GM21390 (cell line): ENCODE data around the gene GSG1L2.

Experiments
- ATAC-seq: cut with Tn5 transposase; IDR thresholded peaks from one replicate; pipeline ENCODE4 v1.9.1; 2021; ENCODE audit not compliant: unreplicated experiment

The GSG1L2 gene

DNA sequence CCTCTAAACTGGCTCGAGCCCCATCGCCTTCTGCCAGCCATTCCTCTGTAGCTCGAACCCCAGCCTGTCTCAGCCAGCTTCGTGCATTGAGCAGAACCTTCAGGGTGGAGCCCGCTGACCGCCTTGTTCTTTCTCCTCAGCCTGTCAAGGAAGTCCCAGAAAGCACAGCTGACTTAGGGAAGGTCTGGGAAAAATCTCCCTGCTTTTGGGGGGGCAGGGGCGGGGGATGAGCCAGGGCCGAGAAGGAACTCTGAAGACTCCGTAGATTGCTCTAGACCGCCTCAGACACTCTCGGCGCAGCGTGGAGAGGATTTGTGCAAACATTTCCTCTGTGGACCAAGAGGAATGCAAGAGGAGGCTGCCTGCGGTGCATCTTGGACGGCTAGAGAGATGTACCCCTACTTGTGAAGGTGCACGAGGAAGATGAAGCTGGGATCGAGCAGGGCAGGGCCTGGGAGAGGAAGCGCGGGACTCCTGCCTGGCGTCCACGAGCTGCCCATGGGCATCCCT is 3.8 kb upstream of the GSG1L2 start, which contains the start of gene GLP2R:
Gene GLP2R (plus strand): TSS at position 284 of the 510 bp plus-strand sequence. CDS start 140 bp downstream, at position 424.
- ATAC-seq = no peak

DNA sequence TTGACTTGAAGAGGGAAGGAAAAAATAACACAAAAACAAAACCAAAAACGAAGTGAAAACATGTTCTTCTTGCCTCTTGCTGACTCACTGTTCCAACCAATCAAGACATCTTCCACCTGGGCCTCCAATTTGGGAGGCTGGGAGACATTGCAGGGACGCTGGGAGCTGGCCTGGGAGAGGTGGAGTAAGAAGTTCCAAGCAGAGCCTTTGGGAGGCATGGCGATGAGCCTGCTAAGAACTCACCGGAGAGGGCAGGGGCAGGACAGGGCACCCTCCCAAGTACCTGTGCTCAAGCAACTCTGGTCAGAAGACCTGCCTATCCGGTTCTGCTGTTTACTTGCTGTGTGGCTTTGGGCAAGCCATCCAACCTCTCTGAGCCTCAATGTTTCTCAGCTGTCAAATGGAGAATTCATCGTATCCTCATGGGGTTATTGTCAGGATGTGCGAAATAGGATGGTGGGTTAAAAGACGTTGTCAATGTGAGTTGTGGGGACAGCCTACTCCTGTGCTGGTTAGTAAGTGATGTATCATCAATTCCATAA is 3.0 kb upstream of the GSG1L2 start:
- no peak for ATAC-seq

DNA sequence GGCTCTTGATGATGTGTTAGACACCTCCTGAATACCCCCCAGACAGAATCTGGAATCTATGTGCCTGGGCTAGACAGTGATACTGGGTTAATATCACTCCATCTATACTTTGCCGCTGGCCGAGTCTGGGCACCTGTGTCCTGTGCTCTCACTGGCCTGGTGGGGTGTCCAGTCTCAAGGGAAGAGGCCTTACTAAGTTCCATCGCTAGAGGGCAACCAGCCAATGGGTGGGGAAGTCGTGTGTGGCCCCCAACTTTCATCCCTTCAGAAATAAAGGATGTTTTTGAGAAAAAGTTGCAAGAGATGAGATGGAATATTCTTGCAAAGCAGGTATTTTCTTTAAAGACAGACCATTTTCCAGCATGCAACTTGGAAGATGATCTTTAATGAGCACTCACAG is 2.2 kb upstream of the GSG1L2 start:
- ATAC-seq = no peak

- no peak for ATAC-seq
These were observed 1.4 kb downstream of the GSG1L2 start for GRCh38 chr17:9820448-9820847.

DNA sequence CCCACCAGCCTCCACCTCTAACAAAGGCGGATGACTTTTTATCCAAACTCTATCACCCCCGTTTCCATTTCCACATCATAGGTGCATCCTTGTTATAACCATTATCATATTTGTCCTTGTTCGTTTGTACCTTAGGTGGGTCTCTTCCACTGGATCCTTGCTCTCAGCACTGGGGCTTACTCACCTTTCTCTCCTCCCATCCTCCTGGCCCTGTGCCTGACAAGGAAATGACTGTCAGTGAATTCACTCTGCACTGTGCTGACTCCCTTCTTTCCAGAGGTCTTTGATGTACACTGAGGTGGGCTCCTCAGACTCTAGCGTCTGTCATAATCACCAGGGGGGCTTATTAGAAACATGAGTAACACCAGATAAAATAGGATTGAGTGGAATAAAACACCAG is 3.1 kb downstream of the GSG1L2 start:
- no peak for ATAC-seq

DNA sequence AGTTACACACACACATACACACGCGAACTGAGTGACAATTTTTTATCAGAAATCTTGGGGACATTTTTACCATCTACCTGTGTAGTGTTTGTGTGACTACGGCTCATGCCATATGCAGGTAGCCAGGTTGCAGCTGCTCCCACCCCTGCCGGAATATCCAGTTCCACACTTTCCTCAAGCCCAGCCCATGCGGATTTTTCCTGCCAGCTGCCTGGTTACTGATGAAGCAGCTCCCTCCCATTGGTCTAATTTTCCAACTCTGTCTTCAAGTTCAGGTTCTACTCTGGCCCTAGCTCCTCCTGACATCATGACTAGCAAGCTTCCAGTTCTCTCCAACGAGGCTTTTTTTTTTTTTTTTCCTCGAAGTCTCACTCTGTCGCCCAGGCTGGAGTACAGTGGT is 4.8 kb downstream of the GSG1L2 start:
- ATAC-seq = no peak

DNA sequence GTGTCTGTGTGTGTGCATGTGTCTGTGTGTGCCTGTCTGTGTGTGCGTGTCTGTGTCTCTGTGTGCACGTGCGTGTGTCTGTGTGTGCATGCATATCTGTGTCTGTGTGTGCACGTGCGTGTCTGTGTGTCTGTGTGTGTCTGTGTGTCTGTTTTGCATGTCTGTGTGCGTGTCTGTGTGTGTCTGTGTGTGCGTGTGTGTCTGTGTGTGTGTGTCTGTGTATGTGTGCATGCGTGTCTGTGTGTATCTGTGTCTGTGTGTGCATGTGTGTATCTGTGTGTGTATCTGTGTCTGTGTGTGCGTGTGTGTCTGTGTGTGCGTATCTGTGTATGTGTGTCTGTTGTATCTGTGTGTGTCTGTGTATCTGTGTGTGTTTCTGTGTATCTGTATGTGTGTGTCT is 5.4 kb downstream of the GSG1L2 start:
- ATAC-seq = no peak

DNA sequence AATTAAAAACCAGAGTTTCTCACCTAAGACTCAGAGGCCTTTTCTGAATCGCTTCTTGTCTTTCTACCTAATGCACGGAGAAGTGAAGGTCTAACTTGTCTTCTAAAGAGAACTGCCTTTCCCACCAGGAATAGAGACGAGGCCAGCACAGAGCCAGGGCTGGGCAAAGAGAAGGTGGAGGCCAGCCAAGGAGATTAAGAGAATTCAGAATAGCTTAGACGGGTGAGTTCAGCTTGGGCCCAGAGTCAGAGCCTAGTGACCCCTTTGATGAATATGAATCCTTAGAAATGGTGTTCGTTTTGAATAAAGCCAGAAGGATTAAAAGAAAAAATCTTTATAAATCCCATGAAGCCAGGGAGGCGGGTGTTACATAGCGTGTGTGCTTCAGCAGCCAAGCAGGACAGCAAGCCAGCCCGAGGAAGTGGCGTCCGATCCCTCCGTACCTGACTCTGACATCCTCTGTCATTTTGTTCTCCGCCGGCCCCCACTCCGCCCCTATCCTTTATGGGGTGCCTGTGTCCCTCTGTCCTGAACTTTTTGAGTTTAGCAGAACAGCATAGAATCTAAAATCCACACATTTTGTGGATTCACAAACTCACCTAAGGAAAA is 7.4 kb downstream of the GSG1L2 start:
- no peak for ATAC-seq

DNA sequence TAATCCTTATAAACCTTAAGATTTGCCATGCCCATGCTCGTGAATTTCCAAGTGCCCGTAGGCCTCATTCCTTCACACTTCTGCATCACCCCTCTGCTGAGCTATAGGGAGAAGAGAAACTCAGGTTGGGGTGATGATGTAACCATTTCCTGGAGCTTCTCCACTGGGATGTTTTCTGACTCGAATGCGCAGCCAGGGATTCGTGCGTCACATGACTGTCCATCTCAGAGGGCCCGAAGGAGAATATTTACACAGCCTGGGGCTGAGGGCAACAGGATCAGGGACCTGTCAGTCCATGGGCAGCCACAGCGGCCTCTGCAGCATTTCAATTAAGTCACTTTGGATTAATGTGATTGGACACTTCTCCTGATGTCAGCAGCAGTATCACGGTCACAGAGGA is 8.7 kb downstream of the GSG1L2 start:
- ATAC-seq = no peak

DNA sequence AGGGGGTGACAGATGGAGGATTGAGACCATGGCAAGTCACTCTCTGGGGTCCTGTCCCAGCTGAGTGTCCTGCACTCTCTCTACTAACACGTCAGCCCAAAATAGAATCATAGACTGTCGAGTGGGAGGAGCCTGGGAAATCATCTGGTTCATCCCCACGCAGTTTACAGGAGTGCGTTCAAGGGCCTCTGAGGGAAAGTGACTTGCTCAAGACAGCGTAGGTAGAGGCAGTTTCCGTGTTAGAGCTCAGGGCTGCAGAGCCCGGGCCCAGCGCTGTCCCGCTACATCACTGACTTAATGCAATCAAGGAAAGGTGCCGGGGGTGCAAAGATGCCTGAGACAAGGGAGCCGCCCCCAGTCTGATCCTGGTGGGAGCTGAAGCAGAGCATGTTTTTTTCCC is 10.3 kb downstream of the GSG1L2 start:
- no peak for ATAC-seq

DNA sequence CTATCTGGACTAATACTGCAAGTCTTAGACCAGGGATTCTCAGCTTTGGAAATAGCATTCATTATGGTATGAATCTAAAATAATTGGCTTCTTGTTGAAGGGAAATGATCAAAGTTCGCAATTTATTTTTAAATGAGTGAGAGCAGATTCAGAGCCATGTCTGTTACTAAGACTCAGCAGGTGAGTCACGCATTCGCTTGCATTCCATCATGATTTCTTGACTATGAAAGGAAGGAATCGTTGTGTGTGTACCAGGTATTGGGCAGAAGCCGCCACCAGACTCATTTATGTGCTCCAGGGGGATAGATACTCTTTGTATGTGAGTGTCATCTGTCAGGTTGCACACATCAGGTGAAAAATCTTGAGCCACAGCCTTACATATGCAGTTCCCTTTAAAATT is 10.8 kb downstream of the GSG1L2 start:
- ATAC-seq = no peak

- ATAC-seq = no peak
These were observed 11.6 kb downstream of the GSG1L2 start for GRCh38 chr17:9810100-9810949.

GRCh38 chr17:9809409-9809808 is 12.5 kb downstream of the GSG1L2 start:
- no peak for ATAC-seq

GRCh38 chr17:9806699-9807098 is 15.2 kb downstream of the GSG1L2 start:
- no peak for ATAC-seq

DNA sequence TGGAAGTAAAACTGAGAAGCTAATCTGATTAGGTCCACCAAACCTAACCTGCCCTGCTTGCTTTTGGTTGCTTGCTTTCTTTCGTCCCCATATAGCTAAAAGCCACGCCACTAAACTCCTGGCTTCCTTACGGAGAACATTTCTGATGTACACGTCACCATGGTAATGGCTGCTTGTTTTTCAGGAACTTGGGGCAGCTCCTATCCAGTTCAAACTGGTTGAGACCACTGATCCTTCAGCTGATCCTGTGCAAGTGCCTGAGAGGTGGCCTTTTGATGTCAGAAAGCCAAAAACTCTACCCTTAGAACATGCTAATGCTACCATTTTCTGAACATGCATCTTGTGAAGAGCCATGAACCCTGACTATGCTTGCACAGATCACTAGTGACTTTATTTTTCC is 16.1 kb downstream of the GSG1L2 start:
- ATAC-seq = no peak

- no peak for ATAC-seq
These were observed 19.2 kb downstream of the GSG1L2 start for GRCh38 chr17:9802697-9803096.

DNA sequence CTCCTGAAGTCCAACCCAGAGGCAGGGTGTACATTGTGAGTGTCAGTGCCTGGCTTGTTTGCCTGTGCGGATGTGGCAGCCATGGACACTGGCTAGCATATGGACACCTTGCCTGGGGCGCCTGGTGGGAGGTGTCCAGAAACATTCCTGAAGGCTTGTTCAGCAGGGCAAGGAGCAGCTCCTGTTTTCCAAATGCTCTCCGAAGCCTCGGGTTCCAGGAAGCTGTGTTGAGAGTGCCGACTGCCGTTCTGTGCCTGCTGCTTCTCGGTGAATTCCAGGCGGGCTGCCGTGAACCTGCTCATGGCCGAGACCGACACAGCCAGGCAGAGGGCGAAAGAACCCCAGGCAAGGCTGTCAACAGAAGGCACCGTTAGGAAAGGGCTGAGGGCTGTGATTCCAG is 19.6 kb downstream of the GSG1L2 start:
- ATAC-seq = no peak

- ATAC-seq = no peak
These were observed 20.4 kb downstream of the GSG1L2 start for GRCh38 chr17:9801505-9801904.

DNA sequence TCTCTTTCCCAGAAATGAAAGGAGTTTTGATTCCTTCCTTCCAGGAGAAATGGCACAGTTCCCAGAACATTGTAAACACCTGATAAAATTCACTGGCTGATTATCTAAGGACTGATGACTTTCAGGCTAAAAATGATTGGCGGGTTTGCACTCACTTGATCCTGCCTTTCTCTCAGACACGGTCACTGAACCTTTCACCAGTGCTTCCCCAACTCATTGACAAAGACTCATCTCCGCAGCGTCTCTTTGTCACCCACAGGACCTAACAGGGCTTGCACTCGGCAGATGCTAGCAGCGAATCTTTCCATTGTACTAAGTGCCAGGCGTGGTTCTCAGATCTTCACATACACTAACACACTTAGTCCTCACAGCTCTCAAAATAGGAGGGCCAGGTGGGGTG is 23.2 kb downstream of the GSG1L2 start:
- no peak for ATAC-seq

GRCh38 chr17:9798008-9798407 is 23.9 kb downstream of the GSG1L2 start:
- ATAC-seq = no peak

DNA sequence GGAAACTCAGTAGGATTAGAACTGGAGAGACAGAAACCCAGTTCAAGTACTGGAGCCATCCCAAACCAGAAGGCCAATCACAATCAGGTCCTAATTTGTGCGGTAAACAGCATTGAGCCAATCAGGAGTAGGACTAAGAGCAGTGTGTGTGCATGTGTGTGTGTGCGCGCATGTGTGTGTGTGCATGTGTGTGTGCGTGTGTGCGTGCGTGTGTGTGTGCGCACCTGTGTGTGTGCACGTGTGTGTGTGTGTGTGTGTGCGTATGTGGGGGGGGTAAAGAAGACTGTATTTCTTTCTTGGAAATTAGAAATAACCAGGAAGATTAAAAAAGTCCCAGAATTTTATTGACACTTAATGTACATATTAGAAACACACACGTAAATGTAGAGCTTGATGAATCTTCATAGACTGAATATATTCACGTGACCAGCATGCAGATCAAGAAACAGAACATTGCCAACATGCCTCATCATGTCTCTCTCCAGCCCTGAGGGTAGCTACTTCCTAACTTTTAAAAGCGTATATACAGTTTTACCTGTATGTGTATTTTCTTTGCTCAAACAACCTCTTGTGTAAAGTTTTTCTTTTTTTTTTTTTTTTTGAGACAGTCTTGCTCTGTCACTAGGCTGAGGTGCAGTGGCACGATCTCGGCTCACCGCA is 29.6 kb downstream of the GSG1L2 start:
- no peak for ATAC-seq
